CD4-positive, alpha-beta T cell treated with Interferon gamma for 1 hour (primary cell): ENCODE measurements around the gene SCGB3A2.

ENCODE experiments used
- DNase-seq: peaks from one replicate; pipeline ENCODE4 v3.0.0-alpha.2; 2020

The SCGB3A2 gene

GRCh38 chr5:147878066-147878759 lies at the start of gene SCGB3A2:
TSS of gene SCGB3A2 (plus strand) at chr5:147878711. CDS start at chr5:147878804, 93 bp downstream.
- DNase-seq: no peak

DNA sequence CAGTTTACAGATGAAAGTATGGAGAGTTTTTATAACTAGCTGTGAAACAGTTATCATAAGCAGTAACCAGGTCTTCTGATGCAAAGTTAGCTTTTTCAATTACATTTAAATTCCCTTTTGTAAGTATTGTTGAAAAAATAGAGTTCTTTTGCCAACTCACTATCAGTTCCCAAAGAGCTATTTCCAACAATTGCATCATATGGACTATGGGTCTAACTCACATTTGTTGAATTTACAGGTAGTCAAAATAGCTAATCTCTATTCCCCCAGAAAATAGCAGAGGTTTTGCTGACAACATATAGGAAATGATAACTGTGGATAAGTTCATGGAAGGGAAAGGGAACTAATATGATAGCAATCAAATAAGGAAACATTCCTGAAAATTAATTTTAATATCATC lies 48.5 kb upstream of the SCGB3A2 start:
- DNase-seq: no peak

GRCh38 chr5:147831465-147831864 lies 47.0 kb upstream of the SCGB3A2 start, which contains the start of gene SPINK1:
TSS of gene SPINK1 (minus strand) at chr5:147831671. CDS start at chr5:147831577, 94 bp downstream.
- no peak for DNase-seq

- no peak for DNase-seq
Observed at GRCh38 chr5:147832541-147832940, 46.0 kb upstream of the SCGB3A2 start.

DNA sequence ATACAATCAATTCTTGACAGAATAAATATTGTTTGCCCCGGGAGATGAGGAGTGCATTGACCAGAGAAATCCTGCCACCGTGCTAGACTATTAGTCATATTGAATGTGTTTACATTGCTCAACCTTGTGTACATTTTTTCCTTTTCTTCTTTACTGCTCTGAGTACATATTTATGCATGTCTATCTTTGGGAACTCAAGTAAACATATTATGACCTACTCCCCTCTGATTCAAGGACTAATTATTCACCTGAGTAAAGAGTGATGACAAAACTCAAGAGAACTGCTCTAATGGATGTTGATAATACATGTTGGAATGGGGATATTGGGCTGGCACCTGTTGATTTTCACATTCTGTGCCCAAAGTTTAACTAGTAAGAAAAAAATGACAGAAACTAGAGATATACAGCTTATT lies 43.1 kb upstream of the SCGB3A2 start:
- DNase-seq: no peak

GRCh38 chr5:147836439-147836838 lies 42.1 kb upstream of the SCGB3A2 start:
- no peak for DNase-seq

DNA sequence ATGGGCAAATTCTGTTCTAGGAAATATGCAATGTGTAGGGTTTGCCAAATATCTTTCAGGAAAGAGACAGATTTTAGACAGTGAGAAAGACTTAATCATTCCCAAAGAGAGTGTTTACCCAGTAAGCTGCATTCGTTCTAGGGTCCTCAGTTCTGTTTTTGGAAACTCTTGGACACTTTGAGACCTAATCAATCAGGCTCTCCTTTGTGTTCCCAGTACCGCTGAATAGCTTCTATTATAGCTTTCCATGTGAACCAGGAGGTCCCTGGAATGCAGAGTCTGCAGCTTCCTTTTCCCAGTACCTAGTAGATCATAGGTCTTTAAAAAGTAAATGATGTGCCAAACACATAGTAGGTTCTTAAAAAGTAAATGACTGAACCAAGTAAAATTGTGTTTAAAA lies 35.6 kb upstream of the SCGB3A2 start:
- no peak for DNase-seq

- DNase-seq: no peak
Observed at GRCh38 chr5:147844846-147845245, 33.7 kb upstream of the SCGB3A2 start.

DNA sequence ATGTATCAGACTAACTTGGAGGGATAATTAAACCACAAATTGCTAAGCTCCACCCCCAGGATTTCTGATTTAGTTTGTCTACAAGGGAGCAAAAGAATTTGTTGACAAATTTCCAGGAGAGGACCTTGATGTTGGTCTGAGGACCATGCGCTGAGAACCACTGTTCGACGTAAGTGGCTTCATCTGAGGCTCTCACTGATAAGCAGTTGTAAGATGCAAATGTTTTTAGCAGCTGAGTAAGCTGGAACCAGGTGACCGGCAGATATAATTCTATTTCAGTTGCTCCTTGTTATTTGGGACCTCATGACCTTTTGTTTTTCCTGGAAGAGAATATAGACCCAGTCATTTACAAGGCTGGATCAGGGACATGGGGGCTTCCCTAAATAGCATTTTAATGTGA lies 32.9 kb upstream of the SCGB3A2 start:
- DNase-seq: no peak

DNA sequence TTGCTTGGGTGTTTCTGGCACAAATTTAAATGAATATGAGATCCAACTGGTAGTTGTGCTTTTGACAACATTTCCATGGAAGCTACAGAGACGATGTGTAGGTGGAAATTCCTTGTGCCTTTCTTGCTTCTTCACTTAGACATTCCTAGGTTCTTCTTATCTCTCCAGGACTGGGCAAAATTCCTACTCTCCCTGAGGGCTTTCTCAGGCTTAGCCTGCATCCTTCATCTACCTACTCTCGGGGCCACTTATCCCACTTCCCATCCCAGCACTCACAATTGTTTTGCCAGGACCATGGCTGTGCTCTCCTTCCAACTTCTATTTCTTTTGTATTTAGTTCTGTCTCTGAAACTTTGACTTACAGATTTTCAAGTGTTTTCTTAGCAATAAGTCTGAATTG lies 29.3 kb upstream of the SCGB3A2 start:
- DNase-seq: no peak

DNA sequence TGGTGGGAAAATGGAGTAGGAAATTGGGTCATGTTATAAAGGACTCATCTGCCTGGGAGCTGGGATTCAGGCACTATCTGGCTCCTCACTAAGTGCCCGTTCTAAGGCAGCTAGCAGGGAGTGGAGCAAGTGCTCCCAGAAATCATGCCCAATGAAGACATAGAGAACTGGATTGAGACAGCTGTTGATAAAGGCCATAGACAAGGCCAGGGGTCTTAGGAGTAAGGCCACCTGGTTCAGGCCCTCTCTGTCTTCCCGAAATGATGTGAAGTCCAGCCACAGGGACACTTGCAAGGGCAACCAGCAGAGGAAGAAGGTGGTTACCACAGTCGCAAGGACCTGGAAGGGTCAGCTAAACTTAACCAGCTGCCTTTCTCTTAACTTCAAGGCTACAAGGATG lies 26.9 kb upstream of the SCGB3A2 start:
- DNase-seq: no peak

- DNase-seq: no peak
Observed at GRCh38 chr5:147852365-147852764, 26.1 kb upstream of the SCGB3A2 start.

GRCh38 chr5:147853372-147853987 lies 25.0 kb upstream of the SCGB3A2 start:
- no peak for DNase-seq

DNA sequence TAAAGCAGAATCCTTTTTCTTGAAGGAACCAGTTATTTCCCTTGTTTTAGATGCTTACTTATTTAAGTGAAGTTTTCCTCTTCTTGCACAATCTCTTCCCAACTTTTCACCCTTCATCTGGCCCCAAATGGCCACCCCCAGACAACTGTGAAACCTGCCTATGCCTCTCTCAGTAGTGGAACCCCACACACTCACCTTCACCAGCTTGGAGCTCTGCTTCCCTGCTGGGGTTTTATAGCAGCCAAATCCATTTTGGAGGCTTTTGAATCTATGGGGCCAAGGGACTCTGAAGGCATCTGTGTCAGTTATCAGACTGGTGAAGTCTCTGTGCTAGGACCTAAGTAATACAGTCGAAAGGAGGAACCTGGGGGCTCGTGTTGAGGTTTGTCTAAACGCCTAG lies 24.2 kb upstream of the SCGB3A2 start:
- DNase-seq: no peak

DNA sequence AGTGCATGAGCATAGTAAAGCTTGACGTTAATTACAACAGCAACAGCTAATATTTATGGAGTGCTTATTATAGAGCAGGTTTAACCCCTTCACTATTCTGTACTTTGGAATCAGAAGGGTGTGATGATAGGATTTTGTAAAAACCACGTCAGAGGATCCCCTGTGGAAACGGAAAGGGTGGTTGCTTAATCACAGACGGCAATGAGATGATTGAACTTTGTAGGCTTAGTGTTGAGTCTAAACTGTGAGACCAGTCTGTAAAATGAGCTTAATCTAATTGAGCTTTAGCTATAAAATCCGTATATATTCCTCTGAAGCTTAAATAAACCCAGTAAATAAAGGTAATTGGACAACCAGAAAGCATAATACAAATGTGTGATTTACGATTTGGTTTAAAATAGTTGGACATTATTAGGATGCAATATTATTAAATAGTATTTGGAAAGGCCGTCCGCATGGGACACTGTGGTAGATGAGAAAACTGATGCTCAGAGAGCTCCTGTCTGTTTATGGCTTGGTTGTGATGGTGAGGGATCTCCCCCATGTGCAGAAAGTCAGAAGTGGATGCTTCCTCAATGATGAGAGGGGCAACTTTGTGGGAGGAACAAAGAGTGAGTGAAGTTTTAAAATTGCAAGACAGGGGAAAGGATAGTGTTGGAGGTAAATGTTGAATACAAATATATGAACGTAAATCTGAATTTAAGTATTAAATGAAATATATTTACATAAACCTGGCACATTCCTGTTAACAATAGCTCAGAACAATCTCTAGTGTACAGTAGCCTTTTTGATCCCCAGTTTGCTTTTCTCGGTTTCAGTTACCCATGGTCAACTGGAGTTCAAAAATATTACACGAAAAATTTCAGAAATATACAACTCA lies 23.4 kb upstream of the SCGB3A2 start:
- no peak for DNase-seq

DNA sequence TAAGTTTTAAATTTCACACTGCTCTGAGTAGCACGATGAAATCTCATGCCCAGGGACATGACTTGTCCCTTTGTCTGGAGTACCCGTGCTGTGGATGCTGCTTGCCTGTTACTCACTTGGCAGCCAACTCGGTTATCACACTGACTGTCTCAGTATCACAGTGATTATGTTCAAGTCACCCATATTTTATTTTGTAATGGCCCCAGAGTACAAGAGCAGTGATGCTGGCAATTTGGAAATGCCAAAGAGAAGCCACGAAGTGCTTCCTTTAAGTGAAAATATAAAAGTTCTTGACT lies 22.8 kb upstream of the SCGB3A2 start:
- no peak for DNase-seq

DNA sequence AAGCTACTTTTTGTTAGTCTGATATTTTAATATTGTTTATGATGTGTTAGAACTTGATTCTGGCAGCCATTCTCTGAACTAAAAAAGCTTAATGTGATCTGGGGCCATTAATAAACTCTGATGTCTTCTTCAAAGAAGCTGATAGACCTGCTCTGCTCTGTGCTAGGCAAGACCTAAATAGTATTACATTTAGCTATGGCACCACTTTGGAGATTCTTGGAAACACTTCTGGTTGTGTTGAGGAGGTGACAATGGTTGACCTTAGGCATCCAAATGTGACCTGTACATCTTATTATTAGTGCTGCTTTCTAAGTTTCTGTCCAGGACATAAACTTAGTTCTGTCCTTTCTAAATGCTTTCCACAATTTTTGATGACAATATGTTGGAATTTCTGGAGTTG lies 21.7 kb upstream of the SCGB3A2 start:
- no peak for DNase-seq

GRCh38 chr5:147857302-147858129 lies 21.0 kb upstream of the SCGB3A2 start:
- DNase-seq: peak; percentile 4

DNA sequence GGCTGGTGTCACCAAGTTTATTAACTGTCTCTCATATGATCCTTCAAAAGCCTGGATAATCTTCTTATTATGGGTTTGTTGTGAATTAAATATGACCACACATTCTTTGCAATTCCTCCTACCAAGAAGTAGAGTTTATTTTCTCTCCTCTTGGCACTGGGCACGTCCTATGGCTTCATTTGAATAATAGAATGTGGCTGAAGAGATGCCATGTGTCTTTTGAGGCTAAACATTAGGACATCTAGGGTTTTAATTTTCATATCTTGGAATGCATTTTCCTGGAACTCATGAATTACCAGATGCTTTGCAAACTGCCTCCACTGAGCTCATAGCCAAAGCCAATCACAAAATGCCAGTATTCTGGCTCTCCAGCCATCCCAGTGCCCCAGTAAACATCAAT lies 19.9 kb upstream of the SCGB3A2 start:
- DNase-seq: no peak

DNA sequence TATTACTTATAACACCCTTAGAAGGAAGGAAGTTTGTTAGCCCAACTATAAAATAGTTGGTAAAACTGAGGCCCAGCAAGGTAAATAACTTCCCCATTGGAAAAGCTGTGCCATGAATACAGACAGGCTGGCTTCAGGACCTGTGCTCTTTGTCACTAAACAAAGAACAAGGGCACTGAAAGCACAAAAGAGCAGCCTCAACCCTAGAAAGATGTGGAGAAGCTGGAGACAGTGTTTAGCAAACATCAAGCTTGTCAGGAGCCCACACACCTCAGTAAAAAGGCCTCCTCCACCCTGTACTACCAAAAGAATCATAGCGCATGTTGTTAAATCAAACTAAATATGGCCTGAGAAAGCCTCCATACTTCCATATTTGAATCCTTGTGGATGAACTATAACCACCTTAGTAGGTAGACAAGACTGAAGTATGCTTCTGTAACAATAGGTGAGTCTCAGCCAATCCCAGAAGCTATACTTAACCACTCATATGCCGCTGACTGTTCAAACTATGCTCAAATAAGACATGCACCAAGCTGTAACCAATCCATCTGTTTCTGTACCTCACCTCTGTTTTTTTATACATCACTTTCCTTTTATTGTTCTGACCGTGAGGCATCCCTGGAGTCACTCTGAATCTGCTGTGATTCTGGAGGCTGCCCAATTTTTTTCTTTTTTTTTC lies 18.4 kb upstream of the SCGB3A2 start:
- DNase-seq: no peak

GRCh38 chr5:147860641-147861025 lies 17.9 kb upstream of the SCGB3A2 start:
- no peak for DNase-seq

DNA sequence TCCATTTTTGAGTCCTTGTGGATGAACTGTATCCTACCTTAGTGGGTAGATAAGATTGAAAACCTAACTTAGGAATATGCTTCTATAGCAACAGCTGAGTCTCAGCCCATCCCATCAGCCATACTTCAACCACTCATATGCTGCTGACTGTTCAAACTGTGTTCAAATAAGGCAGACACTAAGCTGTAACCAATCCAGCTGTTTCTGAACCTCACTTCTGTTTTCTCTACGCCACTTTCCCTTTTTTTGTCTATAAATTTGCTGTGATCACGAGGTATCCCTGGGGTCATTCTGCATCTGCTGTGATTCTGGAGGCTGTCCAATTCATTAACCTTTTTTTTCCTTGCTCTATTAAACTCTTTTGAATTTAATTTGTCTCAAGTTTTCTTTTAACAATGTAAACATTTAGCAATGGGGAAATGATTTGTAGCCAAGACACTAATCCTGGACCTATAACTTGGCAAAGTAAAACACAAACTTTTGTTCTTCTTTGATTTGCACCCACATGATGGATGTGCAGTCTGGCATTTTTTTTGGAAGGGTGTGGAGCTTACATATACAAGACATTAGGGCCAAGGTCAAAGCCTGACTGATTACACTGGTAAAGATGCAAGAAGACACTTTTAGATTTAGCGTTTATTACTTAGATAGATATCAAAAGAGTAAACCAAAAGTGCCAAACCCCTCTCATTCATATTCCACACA lies 14.9 kb upstream of the SCGB3A2 start:
- no peak for DNase-seq
